ENCODE measurements around the gene SYTL2.

SYTL2 gene

GRCh38 chr11:85755701-85756100 is 55.2 kb downstream of the SYTL2 start:
- no peak overlapping the region for H2AFZ ChIP-seq (ENCODE audit: low read depth, low read length)
- no peak overlapping the region for H3K27ac ChIP-seq (ENCODE audit: low read length)
- H3K9me3 ChIP-seq (ENCODE audit: insufficient read depth, low read length), result no peaks in the 10 kb centered on the region
- no peak for TF ChIP-seq EZH2phosphoT487 (IDR thresholded peaks at IDR 0.05; ENCODE audit: low read depth)
- TF ChIP-seq, protein P1, sequence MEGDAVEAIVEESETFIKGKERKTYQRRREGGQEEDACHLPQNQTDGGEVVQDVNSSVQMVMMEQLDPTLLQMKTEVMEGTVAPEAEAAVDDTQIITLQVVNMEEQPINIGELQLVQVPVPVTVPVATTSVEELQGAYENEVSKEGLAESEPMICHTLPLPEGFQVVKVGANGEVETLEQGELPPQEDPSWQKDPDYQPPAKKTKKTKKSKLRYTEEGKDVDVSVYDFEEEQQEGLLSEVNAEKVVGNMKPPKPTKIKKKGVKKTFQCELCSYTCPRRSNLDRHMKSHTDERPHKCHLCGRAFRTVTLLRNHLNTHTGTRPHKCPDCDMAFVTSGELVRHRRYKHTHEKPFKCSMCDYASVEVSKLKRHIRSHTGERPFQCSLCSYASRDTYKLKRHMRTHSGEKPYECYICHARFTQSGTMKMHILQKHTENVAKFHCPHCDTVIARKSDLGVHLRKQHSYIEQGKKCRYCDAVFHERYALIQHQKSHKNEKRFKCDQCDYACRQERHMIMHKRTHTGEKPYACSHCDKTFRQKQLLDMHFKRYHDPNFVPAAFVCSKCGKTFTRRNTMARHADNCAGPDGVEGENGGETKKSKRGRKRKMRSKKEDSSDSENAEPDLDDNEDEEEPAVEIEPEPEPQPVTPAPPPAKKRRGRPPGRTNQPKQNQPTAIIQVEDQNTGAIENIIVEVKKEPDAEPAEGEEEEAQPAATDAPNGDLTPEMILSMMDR (IDR thresholded peaks at IDR 0.05; ENCODE audit: low read depth, low read length), result no peak
- H4K20me1 ChIP-seq (ENCODE audit: insufficient read depth, low read length), result no peaks in the 10 kb centered on the region
- no peaks in the 10 kb centered on the region for H3K79me2 ChIP-seq (ENCODE audit: low read length)
- H3K4me1 ChIP-seq (ENCODE audit: low read length), result peaks cover 5% of the 10 kb centered on the region
- H3K27me3 ChIP-seq (ENCODE audit: low read depth, low read length), result 0 out of 2 replicates have a peak, but pooled peaks cover 4% of the 10 kb centered on the region
- H3K36me3 ChIP-seq (replicated peaks; ENCODE audit: low read depth, low read length), result no peaks in the 10 kb centered on the region
- H3K4me3 ChIP-seq (ENCODE audit: low read length), result no peak overlapping the region
- H3K4me2 ChIP-seq (ENCODE audit: low read length), result no peak overlapping the region
- H3K9ac ChIP-seq (ENCODE audit: low read length), result no peak overlapping the region

DNA sequence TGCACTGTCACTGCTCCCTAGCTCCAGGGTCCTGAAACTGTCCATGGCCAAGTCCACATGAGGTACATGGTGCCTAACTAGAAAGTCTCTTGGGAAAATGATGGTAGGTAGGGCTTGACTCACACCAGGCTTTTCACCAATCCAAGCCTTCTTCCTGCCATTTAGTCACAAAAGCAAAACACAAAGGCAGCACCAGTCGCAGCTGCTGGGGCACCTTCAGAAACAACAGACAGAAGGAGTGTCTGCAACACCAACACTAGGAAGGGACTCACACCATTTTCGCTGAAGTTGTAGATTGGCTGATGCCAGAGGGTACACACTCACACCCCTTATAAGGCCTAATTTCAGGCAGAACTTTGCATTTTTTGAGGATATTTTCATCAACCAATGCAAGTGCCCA is 55.7 kb downstream of the SYTL2 start:
- no peaks in the 10 kb centered on the region for H3K9me3 ChIP-seq (ENCODE audit: insufficient read depth, low read length)
- H3K79me2 ChIP-seq (ENCODE audit: low read length), result no peaks in the 10 kb centered on the region
- H3K9ac ChIP-seq (ENCODE audit: low read length), result no peak overlapping the region
- H3K27me3 ChIP-seq (ENCODE audit: low read depth, low read length), result peaks cover 7% of the 10 kb centered on the region; the same call in 1 of the 2 replicates
- H3K4me2 ChIP-seq (ENCODE audit: low read length), result no peak overlapping the region
- no peak for TF ChIP-seq EZH2phosphoT487 (IDR thresholded peaks at IDR 0.05; ENCODE audit: low read depth)
- TF ChIP-seq, protein P1 (IDR thresholded peaks at IDR 0.05; ENCODE audit: low read depth, low read length), result no peak
- no peak overlapping the region for H3K4me3 ChIP-seq (ENCODE audit: low read length)
- no peak overlapping the region for H3K27ac ChIP-seq (ENCODE audit: low read length)
- peaks cover 5% of the 10 kb centered on the region for H3K4me1 ChIP-seq (ENCODE audit: low read length)
- no peaks in the 10 kb centered on the region for H3K36me3 ChIP-seq (replicated peaks; ENCODE audit: low read depth, low read length)
- no peaks in the 10 kb centered on the region for H4K20me1 ChIP-seq (ENCODE audit: insufficient read depth, low read length)
- no peak overlapping the region for H2AFZ ChIP-seq (ENCODE audit: low read depth, low read length)

- no peaks in the 10 kb centered on the region for H3K4me1 ChIP-seq (ENCODE audit: low read length)
- no peaks in the 10 kb centered on the region for H3K79me2 ChIP-seq (ENCODE audit: low read length)
- H3K27me3 ChIP-seq (ENCODE audit: low read depth, low read length), result peaks cover 12% of the 10 kb centered on the region; the same call in 1 of the 2 replicates
- H3K4me2 ChIP-seq (ENCODE audit: low read length), result no peak overlapping the region
- H3K27ac ChIP-seq (ENCODE audit: low read length), result no peak overlapping the region
- no peak for TF ChIP-seq EZH2phosphoT487 (IDR thresholded peaks at IDR 0.05; ENCODE audit: low read depth)
- TF ChIP-seq, protein P1 (IDR thresholded peaks at IDR 0.05; ENCODE audit: low read depth, low read length), result no peak
- no peaks in the 10 kb centered on the region for H3K36me3 ChIP-seq (replicated peaks; ENCODE audit: low read depth, low read length)
- H3K4me3 ChIP-seq (ENCODE audit: low read length), result no peak overlapping the region
- no peak overlapping the region for H3K9ac ChIP-seq (ENCODE audit: low read length)
- no peaks in the 10 kb centered on the region for H4K20me1 ChIP-seq (ENCODE audit: insufficient read depth, low read length)
- no peak overlapping the region for H2AFZ ChIP-seq (ENCODE audit: low read depth, low read length)
- no peaks in the 10 kb centered on the region for H3K9me3 ChIP-seq (ENCODE audit: insufficient read depth, low read length)
Measured at GRCh38 chr11:85752890-85753581, 57.9 kb downstream of the SYTL2 start.

DNA sequence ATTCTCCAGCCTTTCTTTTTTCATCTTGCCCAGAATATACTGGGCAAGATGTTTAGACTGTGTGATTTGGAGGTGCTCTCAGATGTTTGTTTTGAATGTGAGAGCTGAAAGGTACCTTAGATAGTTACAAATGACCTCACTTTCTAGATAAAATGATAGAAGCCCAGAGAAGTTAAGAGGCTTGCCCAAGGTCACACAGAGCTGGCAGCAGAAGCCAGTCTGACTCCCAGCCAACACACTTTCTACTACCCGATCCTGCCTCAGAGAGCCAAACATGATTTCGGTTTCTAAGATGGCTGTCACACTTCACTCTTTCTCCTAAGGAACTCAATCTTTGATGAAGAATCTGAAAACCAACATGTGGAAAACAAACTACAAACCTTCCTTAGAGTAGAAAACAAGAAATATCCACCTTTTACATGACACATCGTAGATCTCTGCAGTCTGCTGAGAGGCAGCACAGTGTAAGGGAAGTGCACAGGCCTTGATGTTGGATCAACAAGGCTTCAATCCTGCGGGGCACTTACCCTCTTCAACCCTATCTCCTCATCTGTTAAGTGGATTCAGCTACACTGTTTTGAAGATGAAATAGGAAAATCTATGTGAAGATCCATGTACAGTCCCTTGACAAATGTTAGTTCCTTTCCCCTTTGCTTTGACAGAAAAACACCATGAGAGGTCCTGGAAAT is 58.6 kb downstream of the SYTL2 start:
- Histone ChIP-seq H3K4me2 (ENCODE audit: low read length) (no peak overlapping the region), H4K20me1 (ENCODE audit: insufficient read depth, low read length) (no peaks in the 10 kb centered on the region), H3K79me2 (ENCODE audit: low read length) (no peaks in the 10 kb centered on the region), H3K4me1 (ENCODE audit: low read length) (no peaks in the 10 kb centered on the region), H3K4me3 (ENCODE audit: low read length) (no peak overlapping the region), H3K27ac (ENCODE audit: low read length) (no peak overlapping the region), H3K9ac (ENCODE audit: low read length) (no peak overlapping the region), H2AFZ (ENCODE audit: low read depth, low read length) (no peak overlapping the region), H3K9me3 (ENCODE audit: insufficient read depth, low read length) (no peaks in the 10 kb centered on the region), H3K27me3 (ENCODE audit: low read depth, low read length) (peaks cover 12% of the 10 kb centered on the region; the same call in 1 of the 2 replicates), H3K36me3 (replicated peaks; ENCODE audit: low read depth, low read length) (no peaks in the 10 kb centered on the region)
- TF ChIP-seq, protein P1 (IDR thresholded peaks at IDR 0.05; ENCODE audit: low read depth, low read length), result no peak
- no peak for TF ChIP-seq EZH2phosphoT487 (IDR thresholded peaks at IDR 0.05; ENCODE audit: low read depth)

Data from OCI-LY3 (cell line).